PC-9 (cell line): ENCODE measurements around the gene IKZF2. TPM values are rescaled to one million over a fixed set of nuclear protein-coding genes. Genes with fewer than 3 reads are reported as not detected.

Source experiments
- BruUV-seq: library from RNA; stranded (reverse); fragments of 400-500 nt; replicated peaks from 2 replicates; lab custom pipeline; 2021; lab: Mats Ljungman, UMichigan
- CTCF ChIA-PET: fragments of 300-600 bp; sonication (Branson Sonifier 250); formaldehyde crosslinking; loops from one replicate; lab custom pipeline; 2022; ENCODE audit warnings: antibody characterized with exemption; lab: Charles Lee
- POLR2A ChIA-PET: fragments of 300-600 bp; sonication (Branson Sonifier 250); formaldehyde crosslinking; loops from one replicate; lab custom pipeline; 2022; ENCODE audit warnings: antibody characterized with exemption; ENCODE audit not compliant: unreplicated experiment; lab: Charles Lee
- DNase-seq, 2 experiments: peaks; one replicate each; pipeline versions ENCODE4 v3.0.0 to v3.0.0-alpha.2; 2015 to 2022; ENCODE audit warnings: mixed read lengths in 1 of 2
- H2AFZ ChIP-seq: fragments of 200-600 bp; sonication (generic); 2 replicates; pipeline ENCODE4 v1.8.1; 2017; ENCODE audit warnings: antibody characterized with exemption
- H3F3A ChIP-seq: fragments of 200-600 bp; sonication (generic); 2 replicates; pipeline ENCODE4 v1.8.1; 2017; ENCODE audit warnings: antibody characterized with exemption, mild to moderate bottlenecking, low read depth; ENCODE audit not compliant: insufficient read depth
- H3K27ac ChIP-seq: fragments of 200-600 bp; sonication (generic); 2 replicates; pipeline ENCODE4 v1.6.1; 2016; ENCODE audit warnings: mixed run types
- H3K27me3 ChIP-seq: fragments of 200-600 bp; sonication (generic); 2 replicates; pipeline ENCODE4 v1.6.1; 2016; ENCODE audit warnings: low read depth, mixed run types; ENCODE audit not compliant: insufficient read depth
- H3K36me3 ChIP-seq: fragments of 200-600 bp; sonication (generic); 2 replicates; pipeline ENCODE4 v1.6.1; 2016; ENCODE audit warnings: low read depth, mixed run types
- H3K4me1 ChIP-seq: fragments of 200-600 bp; sonication (generic); replicated peaks from 2 replicates; pipeline ENCODE4 v1.6.1; 2016; ENCODE audit warnings: mixed run types; ENCODE audit not compliant: insufficient read depth
- H3K4me2 ChIP-seq: fragments of 200-600 bp; sonication (generic); 2 replicates; pipeline ENCODE4 v1.6.1; 2017; ENCODE audit warnings: mixed run types
- H3K4me3 ChIP-seq: fragments of 200-600 bp; sonication (generic); 2 replicates; pipeline ENCODE4 v1.6.1; 2016; ENCODE audit warnings: mixed run types
- H3K79me2 ChIP-seq: fragments of 200-600 bp; sonication (generic); 2 replicates; pipeline ENCODE4 v1.6.1; 2017; ENCODE audit warnings: low read depth, mixed run types
- H3K9me2 ChIP-seq: fragments of 200-600 bp; sonication (generic); 2 replicates; pipeline ENCODE4 v1.8.1; 2017; ENCODE audit warnings: mild to moderate bottlenecking; ENCODE audit not compliant: insufficient read depth
- H3K9me3 ChIP-seq: fragments of 200-600 bp; sonication (generic); 2 replicates; pipeline ENCODE4 v1.8.1; 2016; ENCODE audit warnings: low read depth; ENCODE audit not compliant: insufficient read depth
- H4K20me1 ChIP-seq: fragments of 200-600 bp; sonication (generic); 2 replicates; pipeline ENCODE4 v1.8.1; 2017; ENCODE audit not compliant: insufficient read depth
- EZH2 ChIP-seq: fragments of 200-600 bp; sonication (generic); IDR thresholded peaks from 2 replicates; pipeline ENCODE4 v1.8.0; 2017; ENCODE audit warnings: antibody characterized with exemption, low read depth
- intact Hi-C: fragments of 100-400 bp; cut with micrococcal nuclease; formaldehyde crosslinking; loops from one replicate; pipeline ENCODE4 v1.10.0; 2022; ENCODE audit not compliant: unreplicated experiment
- total RNA-seq: library from RNA; stranded (reverse); gene quantifications from 2 replicates; pipeline ENCODE4 v1.2.3, GENCODE V29; 2021
- TF ChIP-seq, protein P1 (sequence below): fragments of 200-600 bp; sonication (generic); conservative IDR thresholded peaks from 2 replicates; pipeline ENCODE4 v1.6.1; 2017; ENCODE audit warnings: mixed run types, antibody characterized with exemption, mild to moderate bottlenecking, moderate library complexity

Gene IKZF2
- total RNA-seq, 1 experiment from 2014 or later = 28.3 TPM

GRCh38 chr2:213101692-213102460 lies 49.5 kb downstream of the IKZF2 start:
- H3K36me3 ChIP-seq = no peaks in the 10 kb centered on the region
- H3K27ac ChIP-seq = no peak overlapping the region
- H3K4me3 ChIP-seq = no peak overlapping the region
- H4K20me1 ChIP-seq = no peaks in the 10 kb centered on the region
- no peak for DNase-seq
- H2AFZ ChIP-seq = no peak overlapping the region
- H3K4me1 ChIP-seq = no peaks in the 10 kb centered on the region
- H3K4me2 ChIP-seq = no peak overlapping the region
- intact Hi-C loops = no loop called here
- H3K9me3 ChIP-seq = no peaks in the 10 kb centered on the region
- no peaks in the 10 kb centered on the region for H3F3A ChIP-seq
- CTCF ChIA-PET = interaction anchor here (0.5 to 0.6 kb wide), 2 partner anchors 20 to 55 kb away, joined by 3 to 7 read pairs; no protein-coding TSS in a partner anchor
- H3K79me2 ChIP-seq = peaks cover 20% of the 10 kb centered on the region; the same call in 1 of the 2 replicates
- TF ChIP-seq, protein P1, sequence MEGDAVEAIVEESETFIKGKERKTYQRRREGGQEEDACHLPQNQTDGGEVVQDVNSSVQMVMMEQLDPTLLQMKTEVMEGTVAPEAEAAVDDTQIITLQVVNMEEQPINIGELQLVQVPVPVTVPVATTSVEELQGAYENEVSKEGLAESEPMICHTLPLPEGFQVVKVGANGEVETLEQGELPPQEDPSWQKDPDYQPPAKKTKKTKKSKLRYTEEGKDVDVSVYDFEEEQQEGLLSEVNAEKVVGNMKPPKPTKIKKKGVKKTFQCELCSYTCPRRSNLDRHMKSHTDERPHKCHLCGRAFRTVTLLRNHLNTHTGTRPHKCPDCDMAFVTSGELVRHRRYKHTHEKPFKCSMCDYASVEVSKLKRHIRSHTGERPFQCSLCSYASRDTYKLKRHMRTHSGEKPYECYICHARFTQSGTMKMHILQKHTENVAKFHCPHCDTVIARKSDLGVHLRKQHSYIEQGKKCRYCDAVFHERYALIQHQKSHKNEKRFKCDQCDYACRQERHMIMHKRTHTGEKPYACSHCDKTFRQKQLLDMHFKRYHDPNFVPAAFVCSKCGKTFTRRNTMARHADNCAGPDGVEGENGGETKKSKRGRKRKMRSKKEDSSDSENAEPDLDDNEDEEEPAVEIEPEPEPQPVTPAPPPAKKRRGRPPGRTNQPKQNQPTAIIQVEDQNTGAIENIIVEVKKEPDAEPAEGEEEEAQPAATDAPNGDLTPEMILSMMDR = no peak
- TF ChIP-seq EZH2 = no peak
- H3K9me2 ChIP-seq = no peaks in the 10 kb centered on the region
- no TSS peak for BruUV-seq
- H3K27me3 ChIP-seq = no peaks in the 10 kb centered on the region
- POLR2A ChIA-PET = no interaction called here

GRCh38 chr2:213101109-213101508 lies 50.3 kb downstream of the IKZF2 start:
- H3K9me3 ChIP-seq = no peaks in the 10 kb centered on the region
- DNase-seq = no peak
- H2AFZ ChIP-seq = no peak overlapping the region
- no peak overlapping the region for H3K4me3 ChIP-seq
- no peaks in the 10 kb centered on the region for H4K20me1 ChIP-seq
- TF ChIP-seq EZH2 = no peak
- TF ChIP-seq, protein P1 = no peak
- no peak overlapping the region for H3K4me2 ChIP-seq
- H3K79me2 ChIP-seq = peaks cover 20% of the 10 kb centered on the region; the same call in 1 of the 2 replicates
- intact Hi-C loops = no loop called here
- no peak overlapping the region for H3K27ac ChIP-seq
- BruUV-seq = no TSS peak
- no peaks in the 10 kb centered on the region for H3K4me1 ChIP-seq
- ChIA-PET POLR2A (no interaction called here), CTCF (interaction anchor here (0.5 kb wide), 1 partner anchor 21 kb away, joined by 3 read pairs; no protein-coding TSS in a partner anchor)
- H3F3A ChIP-seq = no peaks in the 10 kb centered on the region
- no peaks in the 10 kb centered on the region for H3K36me3 ChIP-seq
- no peaks in the 10 kb centered on the region for H3K9me2 ChIP-seq
- H3K27me3 ChIP-seq = no peaks in the 10 kb centered on the region

GRCh38 chr2:213098612-213099011 lies 52.8 kb downstream of the IKZF2 start:
- BruUV-seq = no TSS peak
- Histone ChIP-seq H3K27ac (no peak overlapping the region), H3K4me1 (no peaks in the 10 kb centered on the region), H3K27me3 (no peaks in the 10 kb centered on the region), H2AFZ (no peak overlapping the region), H3K9me3 (no peaks in the 10 kb centered on the region), H3K36me3 (no peaks in the 10 kb centered on the region), H3K4me2 (no peak overlapping the region), H4K20me1 (no peaks in the 10 kb centered on the region), H3K4me3 (no peak overlapping the region), H3K9me2 (no peaks in the 10 kb centered on the region), H3F3A (no peaks in the 10 kb centered on the region), H3K79me2 (peaks cover 15% of the 10 kb centered on the region; the same call in 1 of the 2 replicates)
- ChIA-PET CTCF (no interaction called here), POLR2A (no interaction called here)
- DNase-seq = no peak
- TF ChIP-seq, protein P1 = no peak
- TF ChIP-seq EZH2 = no peak
- intact Hi-C loops = no loop called here
